GM19023 (cell line): Measurements from ENCODE around the gene CXXC5.

Source experiments
- ATAC-seq: cut with Tn5 transposase; IDR thresholded peaks from one replicate; pipeline ENCODE4 v1.9.1; 2021; ENCODE audit warnings: mild to moderate bottlenecking, moderate library complexity; ENCODE audit not compliant: unreplicated experiment

CXXC5 gene

GRCh38 chr5:139678751-139679750 is 30.9 kb downstream of the CXXC5 start:
- ATAC-seq = no peak

- ATAC-seq = no peak
Observed at GRCh38 chr5:139680368-139681111, 32.4 kb downstream of the CXXC5 start.

GRCh38 chr5:139681112-139681458 is 32.9 kb downstream of the CXXC5 start:
- no peak for ATAC-seq

- ATAC-seq = no peak
Observed at GRCh38 chr5:139681466-139681865, 33.3 kb downstream of the CXXC5 start.

GRCh38 chr5:139682016-139682975 is 34.1 kb downstream of the CXXC5 start:
- no peak for ATAC-seq

GRCh38 chr5:139683295-139684271 is 35.4 kb downstream of the CXXC5 start:
- no peak for ATAC-seq

GRCh38 chr5:139684350-139684880 is 36.3 kb downstream of the CXXC5 start:
- ATAC-seq = no peak

GRCh38 chr5:139684881-139685749 is 37.0 kb downstream of the CXXC5 start:
- no peak for ATAC-seq

- ATAC-seq = no peak
Observed at GRCh38 chr5:139685886-139686285, 37.7 kb downstream of the CXXC5 start.

- ATAC-seq = no peak
Observed at GRCh38 chr5:139686356-139686705, 38.2 kb downstream of the CXXC5 start.

GRCh38 chr5:139686706-139687441 is 38.7 kb downstream of the CXXC5 start:
- no peak for ATAC-seq

GRCh38 chr5:139687656-139688055 is 39.5 kb downstream of the CXXC5 start:
- ATAC-seq = no peak

- no peak for ATAC-seq
Observed at GRCh38 chr5:139688088-139688702, 40.0 kb downstream of the CXXC5 start.

- ATAC-seq = no peak
Observed at GRCh38 chr5:139688751-139689372, 40.7 kb downstream of the CXXC5 start.

- no peak for ATAC-seq
Observed at GRCh38 chr5:139689631-139690063, 41.5 kb downstream of the CXXC5 start.

- no peak for ATAC-seq
Observed at GRCh38 chr5:139690064-139690802, 42.1 kb downstream of the CXXC5 start.
